ENCODE measurements around the gene AIMP1.
"Not testable (repeated sequence)": the region's sequence is repeated elsewhere in the genome, so short reads cannot be mapped to it uniquely, and the experiment has no call there.

Gene AIMP1

DNA sequence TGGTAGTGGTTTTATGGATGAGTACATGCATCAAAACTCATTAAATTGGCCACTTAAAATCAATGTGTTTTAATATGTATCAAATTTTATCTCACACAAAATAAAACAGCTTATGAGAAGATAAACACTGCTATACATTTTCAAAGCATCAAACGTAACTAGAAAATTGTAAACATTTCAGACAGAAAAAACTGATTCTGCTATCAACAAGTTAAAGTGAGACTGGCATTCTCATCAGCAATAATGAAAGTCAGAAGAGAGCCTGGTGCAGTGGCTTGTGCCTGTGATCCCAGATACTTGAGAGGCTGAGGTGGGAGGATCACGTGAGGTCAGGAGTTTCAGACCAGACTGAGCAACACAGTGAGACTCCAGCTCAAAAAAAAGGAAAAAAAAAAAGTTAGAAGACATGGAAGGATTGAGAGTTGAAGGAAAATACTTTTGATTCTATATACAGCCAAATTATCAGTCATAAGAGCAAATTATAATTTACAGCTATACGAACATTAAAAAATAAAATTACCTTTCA lies 3.3 kb upstream of the AIMP1 start:
- DNase-seq: no peak

DNA sequence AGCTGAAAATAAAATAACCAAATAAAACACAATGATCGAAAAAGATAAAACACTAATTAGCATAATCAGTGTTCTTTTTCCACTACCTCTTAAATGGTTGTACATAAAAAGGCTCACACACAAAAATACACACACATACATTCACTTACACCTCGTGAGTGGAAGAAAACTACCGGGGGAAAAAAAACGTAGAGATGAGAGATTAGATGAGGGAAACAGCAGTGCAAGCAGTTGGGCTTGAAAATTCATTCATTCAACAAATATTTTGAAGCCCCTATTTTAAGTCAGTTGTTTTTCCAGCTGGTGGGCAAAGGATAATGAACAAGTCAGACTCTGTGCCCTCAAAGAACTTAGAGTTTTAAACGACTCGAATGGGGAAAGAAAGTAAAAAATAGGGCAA lies 1.4 kb upstream of the AIMP1 start:
- DNase-seq: no peak

DNA sequence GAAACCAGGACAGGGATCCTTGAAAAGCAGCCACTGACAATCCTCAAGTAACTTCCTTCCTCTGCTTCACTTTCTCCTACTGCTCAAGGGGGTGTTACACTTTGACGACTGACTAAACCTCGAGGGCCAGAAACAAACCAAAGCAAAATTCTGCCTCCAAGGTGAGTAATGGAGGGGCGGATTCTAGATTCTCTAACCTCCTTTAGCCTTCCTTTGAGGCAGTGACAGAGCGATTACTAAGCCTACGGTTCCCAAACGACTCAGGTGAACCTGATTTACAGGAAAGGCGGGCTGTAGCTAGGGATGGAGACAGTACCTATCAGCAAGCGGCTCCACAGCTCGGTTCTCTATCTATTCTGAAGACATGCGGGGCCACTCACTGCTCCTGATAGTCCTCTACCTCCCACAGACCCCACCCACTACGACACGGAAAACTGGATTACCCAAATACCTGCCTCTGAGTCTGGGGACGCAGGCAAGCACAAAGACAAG lies 828 bp upstream of the AIMP1 start:
- DNase-seq: no peak

DNA sequence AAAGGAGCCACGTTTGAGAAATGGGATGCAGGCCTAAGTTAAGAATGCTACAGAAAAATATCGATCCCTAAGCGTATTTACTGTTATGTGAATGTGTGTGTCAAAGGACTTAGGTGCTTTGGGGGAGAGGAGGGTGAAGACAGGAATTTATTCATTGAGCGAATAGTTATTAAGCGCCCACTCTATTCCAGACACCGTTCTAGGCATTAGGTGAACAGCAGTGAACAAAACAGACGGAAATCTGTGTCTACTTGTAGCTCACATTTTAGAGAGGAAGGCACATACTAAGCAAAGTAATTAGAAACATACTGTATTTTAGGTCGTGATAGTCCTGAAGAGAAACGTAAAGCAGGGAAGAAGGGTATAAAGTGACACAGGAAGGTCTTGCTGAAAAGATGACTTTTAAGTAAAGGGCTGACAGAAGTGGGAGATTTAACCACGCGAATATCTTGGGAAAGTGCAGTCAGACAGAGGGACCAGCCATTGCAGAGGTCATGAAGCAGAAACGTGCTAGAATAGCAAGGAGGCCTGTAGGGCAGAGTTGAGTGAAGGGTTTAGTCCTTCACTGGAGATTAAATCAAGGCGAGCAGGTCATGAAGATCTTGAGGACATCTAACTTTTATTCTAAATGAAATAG lies 541 bp downstream of the AIMP1 start:
- no peak for DNase-seq

DNA sequence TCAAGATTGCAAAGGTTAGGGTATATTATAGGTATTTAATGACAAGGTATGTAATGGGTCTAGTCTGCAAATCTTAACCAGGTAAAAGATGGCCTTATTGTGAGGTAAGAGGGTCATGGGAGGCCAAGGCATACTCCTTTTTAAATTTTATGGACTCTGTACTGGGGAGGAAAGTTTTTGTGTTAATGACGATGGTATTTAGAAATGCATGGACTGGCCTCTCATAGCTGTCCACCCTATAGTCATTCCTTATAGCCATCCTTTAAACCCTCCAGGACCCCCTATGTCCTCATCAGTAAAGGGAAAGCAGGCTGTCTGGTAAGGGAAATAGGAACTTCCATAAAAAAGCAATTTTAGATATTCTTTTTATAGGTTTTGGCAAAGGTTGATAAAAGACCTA lies 1.5 kb downstream of the AIMP1 start:
- no peak for DNase-seq

DNA sequence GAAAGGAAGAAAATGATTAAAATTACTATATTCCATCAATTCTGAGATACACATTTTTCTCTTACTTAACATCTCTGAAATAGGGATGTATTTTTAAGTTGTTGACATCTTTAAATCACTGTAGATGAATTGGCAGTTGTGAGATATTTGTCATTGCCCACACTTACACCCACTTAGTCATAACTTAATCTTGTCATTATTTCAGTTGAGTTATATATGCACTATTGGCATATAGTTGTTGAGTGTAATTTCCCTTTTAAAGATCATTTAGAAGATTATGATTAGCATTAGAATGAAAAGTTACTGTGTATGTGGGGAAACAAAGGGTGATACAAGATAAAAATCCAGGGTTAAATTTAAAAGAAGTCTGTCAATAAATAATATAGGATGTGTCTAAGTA lies 2.2 kb downstream of the AIMP1 start:
- DNase-seq: no peak

DNA sequence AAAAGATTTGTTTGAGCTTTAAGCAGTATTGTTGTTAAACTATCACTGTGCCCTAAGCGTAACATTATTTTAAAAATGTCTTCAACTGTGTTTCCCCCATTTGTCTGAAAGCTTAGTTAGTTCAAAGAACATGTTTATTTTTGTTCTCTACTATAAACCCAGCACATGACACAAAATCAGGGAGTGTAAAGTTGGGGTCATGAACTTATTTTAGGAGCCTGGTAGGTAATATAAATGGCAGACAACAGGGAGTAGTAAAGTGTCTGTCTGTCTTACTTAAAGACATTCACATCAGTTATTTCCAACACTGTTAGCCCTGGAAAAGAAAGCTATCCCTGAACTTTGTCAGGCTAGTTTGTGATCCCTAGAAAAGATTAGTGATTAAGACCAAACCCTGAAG lies 3.9 kb downstream of the AIMP1 start:
- no peak for DNase-seq

DNA sequence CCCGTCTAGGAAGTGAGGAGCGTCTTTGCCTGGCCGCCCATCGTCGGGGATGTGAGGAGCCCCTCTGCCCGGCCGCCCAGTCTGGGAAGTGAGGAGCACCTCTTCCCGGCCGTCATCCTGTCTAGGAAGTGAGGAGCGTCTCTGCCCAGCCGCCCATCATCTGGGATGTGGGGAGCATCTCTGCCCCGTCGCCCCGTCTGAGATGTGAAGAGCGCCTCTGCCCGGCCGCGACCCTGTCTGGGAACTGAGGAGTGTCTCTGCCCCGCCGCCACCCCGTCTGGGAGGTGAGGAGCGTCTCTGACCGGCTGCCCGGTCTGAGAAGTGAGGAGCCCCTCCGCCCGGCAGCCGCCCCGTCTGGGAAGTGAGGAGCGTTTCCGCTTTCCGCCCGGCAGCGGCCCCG lies 4.8 kb downstream of the AIMP1 start:
- not testable (repeated sequence) for DNase-seq

DNA sequence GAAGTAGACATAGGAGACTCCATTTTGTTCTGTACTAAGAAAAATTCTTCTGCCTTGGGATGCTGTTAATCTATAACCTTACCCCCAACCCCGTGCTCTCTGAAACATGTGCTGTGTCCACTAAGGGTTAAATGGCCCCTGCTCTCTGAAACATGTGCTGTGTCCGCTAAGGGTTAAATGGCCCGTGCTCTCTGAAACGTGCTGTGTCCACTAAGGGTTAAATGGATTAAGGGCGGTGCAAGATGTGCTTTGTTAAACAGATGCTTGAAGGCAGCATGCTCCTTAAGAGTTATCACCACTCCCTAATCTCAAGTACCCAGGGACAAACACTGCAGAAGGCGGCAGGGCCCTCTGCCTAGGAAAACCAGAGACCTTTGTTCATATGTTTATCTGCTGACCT lies 5.5 kb downstream of the AIMP1 start:
- DNase-seq: not testable (repeated sequence)

DNA sequence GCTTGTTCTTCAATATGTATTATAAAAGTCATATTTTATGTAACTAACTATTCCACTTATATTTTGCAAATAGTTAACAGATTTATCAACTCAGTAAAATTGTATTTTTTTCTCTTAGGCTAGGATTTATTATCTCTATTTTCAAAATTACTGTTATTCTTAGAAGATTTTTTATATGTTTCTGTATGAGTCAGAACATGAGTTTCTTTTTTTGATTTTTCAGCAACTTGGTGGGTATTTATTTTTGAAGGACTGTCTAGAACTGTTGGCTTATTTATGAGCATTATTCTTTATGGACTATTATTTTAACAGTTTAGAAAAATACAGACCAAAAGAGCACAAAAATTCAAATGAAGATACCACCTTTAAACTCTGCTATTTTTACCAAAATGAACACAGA lies 6.8 kb downstream of the AIMP1 start:
- no peak for DNase-seq

DNA sequence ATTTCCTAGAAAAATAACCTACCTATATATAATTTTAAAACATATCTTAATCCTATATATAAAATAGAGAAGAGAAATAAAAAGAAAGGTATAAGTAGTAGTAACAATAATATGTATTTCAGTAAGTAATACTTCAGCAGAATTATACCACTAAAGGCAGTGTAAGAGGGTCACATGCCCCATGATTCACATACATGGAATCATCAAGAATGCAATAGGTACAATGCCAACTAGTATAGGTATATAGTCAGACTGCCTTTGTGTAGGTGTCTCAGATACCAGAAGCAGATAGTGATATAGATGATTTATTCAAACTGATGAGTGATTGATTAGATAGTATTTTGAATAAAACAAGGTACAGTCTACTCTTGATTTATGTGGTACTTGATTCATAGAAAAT lies 9.4 kb downstream of the AIMP1 start:
- no peak for DNase-seq

DNA sequence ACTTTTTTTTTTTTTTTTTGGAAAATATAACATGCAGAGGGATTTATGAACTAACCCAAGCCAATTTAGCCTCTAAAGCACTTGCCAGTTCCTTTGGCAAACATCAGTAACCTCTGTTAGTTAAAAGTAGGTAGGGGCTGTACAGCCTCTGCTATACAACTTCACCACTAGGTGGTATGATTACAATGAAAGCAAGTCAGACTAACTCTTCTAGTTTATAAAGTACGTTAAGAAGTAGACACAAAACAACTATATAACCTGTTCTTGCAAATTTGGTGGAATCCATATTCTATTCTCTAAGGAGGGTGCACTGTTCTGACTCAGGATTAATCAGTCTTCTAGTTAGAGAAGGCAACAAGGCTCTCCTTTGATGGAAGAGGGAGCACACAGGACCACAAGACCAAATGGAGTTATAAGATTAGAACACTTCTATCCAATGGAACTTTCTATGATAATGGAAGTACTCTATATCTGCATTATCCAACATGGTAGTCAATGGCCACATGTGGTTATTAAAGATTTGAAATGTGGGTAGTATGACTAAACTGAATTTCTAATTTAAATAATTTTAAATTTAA lies 12.8 kb downstream of the AIMP1 start:
- peak; percentile 3 for DNase-seq

DNA sequence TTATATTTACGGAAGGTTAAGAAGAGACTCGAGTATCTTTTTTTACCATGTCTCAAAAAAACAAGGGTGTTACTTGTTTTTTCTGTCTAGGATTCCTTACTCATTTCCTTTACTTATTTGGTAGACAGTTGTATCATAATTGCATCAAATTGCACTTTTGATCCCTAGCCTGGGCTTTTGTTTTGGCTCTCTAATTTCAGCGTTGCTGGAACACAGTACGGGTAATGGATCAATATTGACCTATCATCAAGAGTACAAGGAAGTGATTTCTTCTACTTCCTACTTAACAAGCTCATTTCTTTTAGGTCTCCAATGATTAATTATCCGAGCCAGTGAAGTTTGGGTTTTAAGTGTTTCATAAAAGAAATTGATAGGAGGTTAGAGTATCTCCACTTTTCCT lies 16.8 kb downstream of the AIMP1 start:
- DNase-seq: no peak

DNA sequence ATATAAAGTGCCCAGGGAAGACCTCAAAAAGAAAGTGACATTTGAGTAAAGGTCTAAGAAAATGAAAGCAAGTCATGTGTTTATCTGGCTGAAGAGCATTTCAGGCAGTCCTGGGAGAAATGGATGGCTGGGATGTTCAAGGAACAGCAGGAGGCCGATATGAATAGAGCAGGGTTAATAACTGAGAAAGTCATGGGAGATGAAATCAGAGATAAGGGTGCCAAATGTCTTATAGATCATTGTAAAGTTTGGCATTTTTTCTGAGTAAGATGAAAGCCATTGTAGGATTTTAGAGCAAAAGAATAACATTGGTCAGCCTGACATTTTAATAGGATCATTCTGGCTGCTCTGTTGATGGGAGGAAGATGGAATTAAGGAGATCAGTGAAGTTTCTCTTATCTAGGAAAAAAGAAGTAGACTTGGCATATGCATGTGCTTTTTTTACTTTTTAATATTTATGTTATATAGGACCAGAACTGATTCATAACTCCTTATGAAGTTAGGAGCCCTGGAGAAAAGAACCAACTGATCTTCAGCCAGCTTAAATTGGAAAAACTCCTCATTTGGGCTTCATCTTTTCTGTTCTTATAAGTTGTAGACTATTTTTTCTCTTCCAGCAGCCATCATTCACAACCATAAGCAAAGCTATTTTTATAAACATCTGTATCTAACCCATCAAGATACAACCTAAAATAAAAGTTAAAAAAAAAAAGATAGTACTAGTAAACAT lies 18.6 kb downstream of the AIMP1 start:
- DNase-seq: no peak

DNA sequence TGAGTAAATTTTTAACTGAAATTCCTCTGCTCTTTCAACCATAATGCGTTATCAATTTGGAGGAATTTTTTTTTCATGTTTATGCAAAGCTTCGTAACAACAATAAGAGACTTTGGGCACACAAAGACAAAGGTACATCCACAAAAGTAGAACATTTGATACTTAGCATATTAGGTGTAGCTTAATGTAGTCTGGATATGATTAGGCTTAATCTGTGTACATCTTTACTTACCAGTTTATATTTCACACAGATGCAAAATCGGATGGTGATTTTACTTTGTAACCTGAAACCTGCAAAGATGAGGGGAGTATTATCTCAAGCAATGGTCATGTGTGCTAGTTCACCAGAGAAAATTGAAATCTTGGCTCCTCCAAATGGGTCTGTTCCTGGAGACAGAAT lies 20.3 kb downstream of the AIMP1 start:
- no peak for DNase-seq

DNA sequence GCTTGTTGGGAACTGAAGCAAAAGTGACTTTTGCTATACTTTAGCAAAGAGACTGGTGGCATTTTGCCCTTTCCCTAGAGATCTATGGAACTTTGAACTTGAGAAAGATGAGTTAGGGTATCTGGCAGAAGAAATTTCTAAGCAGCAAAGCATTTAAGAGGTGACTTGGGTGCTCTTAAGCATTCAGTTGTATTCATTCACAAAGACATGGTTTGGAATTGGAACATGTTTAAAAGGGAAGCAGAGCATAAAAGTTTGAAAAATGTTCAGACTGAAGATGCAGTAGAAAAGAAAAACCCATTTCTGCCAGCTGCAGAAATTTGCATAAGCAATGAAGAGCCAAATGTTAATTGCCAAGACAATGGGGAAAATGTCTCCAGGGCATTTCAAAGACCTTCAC lies 21.6 kb downstream of the AIMP1 start:
- DNase-seq: no peak

DNA sequence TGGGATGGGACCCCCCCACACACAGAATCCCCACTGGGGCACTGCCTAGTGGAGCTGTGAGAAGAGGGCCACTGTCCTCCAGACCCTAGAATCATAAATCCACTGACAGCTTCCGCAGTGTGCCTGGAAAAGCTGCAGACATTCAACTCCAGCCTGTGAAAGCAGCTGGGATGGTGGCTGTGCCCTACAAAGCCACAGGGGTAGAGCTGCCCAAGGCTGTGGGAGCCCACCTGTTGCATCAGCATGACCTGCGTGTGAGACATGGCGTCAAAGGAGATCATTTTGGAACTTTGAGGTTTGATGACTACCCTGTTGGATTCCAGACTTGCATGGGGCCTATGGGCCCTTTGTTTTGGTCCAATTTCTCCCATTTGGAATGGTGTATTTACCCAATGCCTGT lies 22.3 kb downstream of the AIMP1 start:
- DNase-seq: no peak

DNA sequence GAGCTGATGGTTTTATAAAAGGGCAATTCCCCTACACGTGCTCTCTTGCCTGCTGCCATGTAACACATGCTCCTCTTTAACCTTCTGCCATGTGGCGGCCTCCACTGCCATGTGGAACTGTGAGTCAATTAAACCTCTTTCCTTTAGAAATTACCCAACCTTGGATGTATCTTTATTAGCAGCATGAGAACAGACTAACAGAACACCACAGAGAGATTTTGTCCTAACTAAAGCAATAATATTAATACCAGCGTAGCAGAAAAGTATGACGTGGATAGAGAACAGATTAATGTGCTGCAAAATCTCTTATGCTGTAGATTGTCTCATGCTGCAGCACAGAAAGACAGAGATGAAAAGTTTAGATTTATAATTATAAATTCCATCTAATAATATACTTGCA lies 23.1 kb downstream of the AIMP1 start:
- no peak for DNase-seq

DNA sequence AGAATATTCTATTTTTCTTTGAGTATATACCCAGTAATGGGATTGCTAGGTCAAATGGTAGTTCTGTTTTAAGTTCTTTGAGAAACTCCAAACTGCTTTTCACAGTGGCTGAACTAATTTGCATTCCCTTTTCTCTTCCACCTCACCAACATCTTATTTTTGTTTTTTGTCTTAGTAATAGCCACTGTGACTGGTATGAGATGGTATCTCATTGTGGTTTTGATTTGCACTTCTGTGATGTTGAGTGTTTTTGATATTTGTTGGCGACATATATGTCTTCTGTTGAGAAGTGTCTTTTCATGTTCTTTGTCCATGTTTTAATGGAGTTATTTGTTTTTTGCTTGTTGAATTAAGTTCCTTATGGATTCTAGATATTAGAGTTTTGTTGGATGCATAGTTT lies 24.4 kb downstream of the AIMP1 start:
- no peak for DNase-seq

DNA sequence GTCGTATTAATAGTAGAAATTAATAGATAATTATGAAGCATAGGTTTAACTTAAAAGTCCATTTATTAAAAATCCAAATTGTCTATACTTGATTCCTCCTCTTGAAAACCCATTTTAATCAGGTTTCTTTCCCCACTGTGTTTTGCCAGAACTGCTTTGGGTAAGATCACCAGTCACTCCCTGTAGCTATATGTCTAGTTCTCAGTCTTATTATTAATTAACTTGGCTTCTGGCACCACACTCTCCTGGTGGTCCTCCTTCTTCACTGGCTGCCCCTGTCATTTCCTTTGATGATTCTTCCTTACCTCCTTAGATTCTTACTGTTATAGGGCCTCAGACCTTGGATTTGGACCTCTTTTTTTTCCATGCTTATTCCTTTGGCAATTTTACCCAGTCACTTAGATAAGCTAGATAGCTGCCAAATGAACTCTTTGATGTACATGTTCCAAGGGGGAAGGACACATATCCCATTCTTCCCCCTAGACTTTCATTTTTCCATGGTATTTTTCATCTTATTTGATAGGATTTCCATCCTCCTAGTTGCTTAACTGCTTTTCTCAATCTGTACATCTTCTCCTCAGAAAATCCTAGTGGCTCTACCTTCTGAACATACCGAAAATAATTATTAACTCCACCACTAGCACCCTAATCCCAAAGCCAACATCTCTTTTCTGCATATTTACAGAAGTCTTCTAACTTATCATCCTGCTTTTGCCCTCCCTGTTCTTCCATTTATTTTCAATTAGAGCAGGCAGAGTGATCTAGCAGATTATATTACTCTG lies 27.7 kb downstream of the AIMP1 start:
- no peak for DNase-seq

DNA sequence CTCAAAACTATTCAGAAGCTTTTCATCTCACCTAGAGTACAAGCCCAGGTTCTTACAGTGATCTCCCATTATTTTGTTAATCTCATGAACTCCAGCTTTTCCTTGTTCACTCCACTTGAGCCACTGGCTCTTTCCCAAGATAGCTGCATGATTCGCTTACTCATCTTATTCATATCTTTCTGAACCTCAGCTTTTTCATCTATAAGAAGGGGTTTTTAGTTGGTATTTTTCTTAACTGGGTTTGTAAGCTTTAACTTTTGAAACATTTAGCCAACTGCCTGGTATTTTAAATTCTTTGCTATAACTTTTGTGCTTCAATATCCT lies 28.3 kb downstream of the AIMP1 start:
- no peak for DNase-seq

DNA sequence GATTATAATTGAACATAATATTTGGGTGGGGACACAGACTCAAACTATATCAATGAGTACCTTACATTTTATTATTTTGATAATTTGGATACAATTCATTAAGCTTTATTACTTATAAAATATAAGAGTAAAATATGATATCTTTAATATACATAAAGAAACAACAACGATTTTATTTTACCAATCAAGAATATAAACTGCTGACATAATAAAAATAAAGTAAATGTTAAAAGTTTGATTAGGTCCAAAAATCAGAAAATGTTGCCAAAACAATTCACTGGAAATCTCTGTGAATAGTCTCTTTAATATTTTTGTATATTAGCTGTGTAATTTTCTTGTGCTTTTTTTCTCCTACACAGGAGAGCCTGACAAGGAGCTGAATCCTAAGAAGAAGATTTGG lies 30.8 kb downstream of the AIMP1 start:
- no peak for DNase-seq

DNA sequence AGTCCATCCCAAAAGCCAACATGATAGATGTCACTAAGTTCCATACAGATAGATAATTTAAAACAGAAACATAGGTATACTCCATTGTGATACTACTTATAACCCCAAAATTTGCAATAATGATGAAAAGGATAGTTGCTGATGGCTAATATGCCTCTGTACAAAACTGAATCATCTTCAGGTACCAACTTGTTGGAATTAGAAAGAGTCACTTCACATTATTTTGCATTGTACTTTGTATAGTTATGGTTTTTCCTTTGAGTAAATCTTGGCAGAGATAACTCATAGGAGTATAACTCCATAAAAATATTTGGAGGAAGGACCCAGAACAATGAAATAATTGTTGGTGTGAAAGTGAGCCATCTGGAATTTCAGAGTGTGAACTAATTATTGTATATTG lies 34.7 kb downstream of the AIMP1 start:
- DNase-seq: no peak

DNA sequence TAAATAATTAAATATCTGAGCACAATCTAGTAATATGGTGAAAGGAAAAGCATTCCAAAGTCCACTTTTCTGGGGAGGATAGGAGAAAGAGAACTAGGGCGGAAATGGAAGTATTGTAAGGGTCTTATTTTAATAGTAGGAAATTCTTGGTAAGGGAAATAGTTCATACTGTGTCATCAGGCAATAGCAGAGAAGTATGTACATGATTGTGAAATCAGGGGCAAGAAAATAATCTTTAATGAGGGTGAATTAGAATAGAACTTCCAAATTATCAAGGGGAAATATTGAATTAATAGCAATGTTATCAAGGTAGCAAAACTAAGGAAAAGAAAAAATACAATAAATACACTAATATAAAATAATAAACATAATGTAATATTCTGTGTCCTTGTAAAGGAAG lies 37.4 kb downstream of the AIMP1 start:
- DNase-seq: no peak
